ENCODE results near the gene DCBLD1.
A peak's percentile ranks its signal among the peaks of the same experiment; 100 is the strongest.
"Not testable (repeated sequence)": the region's sequence is repeated elsewhere in the genome, so short reads cannot be mapped to it uniquely, and the experiment has no call there.

DCBLD1 gene

DNA sequence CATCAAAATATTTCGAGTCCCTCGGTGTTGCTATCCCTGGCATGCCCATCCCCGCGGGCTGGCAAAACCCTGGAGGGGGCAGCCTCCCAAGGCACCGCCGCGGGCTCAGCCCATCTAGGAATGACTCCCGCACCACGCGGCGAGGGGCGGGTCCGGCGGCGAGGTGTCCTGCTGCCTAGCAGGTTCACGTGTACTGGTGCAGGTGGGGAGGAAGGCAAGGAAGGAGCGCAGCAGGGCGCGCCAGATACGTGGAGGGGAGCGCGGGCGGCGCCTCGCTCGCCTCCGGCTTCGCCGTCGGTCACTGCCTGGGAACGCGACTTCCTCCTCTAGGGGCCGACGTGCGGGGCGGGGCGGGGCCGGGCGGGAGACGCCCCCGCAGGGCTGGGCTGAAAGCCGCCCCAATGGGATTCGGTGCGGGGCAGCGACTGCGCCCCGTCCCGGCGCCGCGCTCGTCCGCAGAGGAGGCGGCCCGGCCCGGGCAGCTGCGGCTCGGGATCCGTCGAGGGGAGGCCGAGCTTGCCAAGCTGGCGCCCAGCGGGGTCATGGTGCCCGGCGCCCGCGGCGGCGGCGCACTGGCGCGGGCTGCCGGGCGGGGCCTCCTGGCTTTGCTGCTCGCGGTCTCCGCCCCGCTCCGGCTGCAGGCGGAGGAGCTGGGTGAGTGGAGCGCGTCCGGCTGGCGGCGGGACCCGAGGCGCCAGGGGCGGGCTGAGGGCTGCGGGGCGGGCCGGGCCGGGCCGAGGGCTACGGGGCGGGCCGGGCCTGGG is at the start of gene DCBLD1:
DCBLD1 (plus strand) TSS at position 435 of the 764 bp plus-strand sequence; CDS start at position 543, 108 bp downstream.
- peak; percentile 50 for DNase-seq

- no peak for DNase-seq
Observed at GRCh38 chr6:117440706-117441525, 41.6 kb upstream of the DCBLD1 start.

GRCh38 chr6:117441824-117442264 is 40.6 kb upstream of the DCBLD1 start:
- no peak for DNase-seq

DNA sequence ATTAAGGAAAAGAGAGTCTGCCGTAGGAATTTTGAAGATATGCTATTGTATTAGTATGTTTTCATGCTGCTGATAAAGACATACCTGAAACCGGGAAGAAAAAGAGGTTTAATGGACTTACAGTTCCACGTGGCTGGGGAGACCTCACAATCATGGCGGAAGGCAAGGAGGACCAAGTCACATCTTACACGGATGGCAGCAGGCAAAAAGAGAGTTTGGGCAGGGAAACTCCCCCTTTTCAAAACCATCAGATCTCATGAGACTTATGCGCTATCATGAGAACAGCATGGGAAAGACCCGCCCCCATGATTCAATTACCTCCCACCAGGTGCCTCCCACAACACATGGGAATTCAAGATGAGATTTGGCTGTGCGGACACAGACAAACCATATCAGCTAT is 40.2 kb upstream of the DCBLD1 start:
- DNase-seq: not testable (repeated sequence)

DNA sequence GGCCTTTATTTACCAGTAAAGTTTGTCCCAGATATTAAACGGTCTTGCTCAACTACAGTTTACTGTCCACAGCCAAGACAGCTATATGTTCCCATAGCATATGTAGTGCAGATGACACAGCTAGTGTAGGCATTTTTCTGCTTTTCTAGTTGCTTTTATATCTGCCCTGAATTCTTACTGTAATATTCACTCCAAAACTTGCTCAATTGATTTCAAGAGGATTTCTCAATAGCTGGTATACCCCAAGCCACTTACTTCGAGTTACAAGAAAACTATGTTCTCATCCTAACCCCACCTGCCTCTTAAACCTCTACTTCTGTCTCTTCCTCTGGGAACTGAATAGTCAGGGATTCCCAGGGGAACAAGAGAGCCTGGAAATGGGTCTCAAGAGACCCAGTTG is 37.9 kb upstream of the DCBLD1 start:
- DNase-seq: no peak

- DNase-seq: no peak
Observed at GRCh38 chr6:117446861-117447260, 35.6 kb upstream of the DCBLD1 start.

DNA sequence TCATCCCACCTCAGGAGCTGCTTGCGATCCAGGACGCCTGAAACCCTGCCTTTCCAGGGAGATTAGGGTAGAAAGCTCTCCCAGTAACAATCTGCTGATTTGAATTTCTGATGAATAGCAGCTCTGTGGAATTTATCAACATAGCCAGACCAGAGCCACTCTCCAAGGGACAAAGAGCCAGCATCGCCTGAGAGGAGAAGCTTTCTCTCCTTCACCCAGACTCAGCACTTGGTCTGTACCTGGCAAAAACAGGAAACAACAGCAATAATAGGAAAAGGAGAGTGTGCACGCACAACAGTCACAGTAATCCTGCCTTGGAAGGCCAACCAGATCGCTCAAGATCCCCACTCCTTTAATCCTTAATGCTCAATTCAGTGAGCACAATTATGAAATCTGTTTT is 34.5 kb upstream of the DCBLD1 start:
- no peak for DNase-seq

DNA sequence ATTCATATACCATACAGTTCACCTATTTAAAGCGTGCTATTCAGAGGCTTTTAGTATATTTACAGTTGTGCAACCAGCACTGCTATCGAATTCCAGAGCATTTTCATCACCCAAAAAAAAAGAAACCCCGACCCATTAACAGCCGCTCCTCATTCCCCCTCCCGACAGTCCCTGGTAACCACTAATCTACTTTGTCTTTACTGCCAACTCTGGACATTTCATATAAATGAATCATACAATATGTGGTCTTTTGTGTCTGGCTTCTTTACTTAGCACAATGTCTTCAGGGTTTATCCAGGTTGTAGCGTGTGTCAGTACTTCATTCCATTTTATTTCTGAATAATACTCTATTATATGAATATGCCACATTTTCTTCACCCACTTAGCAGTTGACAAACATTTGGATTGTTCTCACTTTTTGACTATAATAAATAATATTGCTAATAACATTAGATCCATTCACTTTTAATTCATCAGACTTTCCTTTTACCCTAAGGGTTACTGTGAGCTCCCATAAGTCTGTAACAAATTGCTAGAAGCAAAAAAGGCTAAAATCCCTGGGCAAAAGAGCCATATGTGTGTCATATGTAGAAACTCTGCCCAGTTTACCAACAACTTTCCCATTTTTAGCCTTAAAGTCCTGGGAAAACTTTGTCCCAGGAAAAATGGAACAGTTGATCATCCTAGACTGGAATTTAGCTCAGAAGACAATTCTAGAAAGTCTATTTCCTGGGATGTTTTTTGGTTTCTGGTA is 33.6 kb upstream of the DCBLD1 start:
- no peak for DNase-seq

- DNase-seq: peak; percentile 47
Observed at GRCh38 chr6:117449549-117450439, 32.7 kb upstream of the DCBLD1 start.

GRCh38 chr6:117451671-117452070 is 30.8 kb upstream of the DCBLD1 start:
- no peak for DNase-seq

DNA sequence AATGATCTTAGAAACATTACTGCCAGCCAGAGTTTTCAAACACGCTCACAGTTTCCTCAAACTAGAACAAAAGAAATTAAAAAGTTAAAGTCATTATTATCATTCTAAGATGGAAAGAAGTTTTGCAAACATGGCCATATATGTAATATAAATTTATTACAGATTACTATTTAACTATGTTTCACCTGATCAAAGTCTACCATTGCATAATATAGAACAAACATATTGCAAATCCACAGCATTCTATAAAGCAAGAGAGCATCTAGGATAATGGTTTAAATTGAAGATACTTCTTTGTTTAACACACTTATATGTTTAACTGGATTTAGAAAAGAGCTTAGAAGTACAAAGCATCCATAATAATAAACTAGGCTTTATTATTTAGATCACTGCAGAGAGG is 26.2 kb upstream of the DCBLD1 start:
- DNase-seq: no peak

GRCh38 chr6:117456998-117457397 is 25.5 kb upstream of the DCBLD1 start:
- DNase-seq: no peak

DNA sequence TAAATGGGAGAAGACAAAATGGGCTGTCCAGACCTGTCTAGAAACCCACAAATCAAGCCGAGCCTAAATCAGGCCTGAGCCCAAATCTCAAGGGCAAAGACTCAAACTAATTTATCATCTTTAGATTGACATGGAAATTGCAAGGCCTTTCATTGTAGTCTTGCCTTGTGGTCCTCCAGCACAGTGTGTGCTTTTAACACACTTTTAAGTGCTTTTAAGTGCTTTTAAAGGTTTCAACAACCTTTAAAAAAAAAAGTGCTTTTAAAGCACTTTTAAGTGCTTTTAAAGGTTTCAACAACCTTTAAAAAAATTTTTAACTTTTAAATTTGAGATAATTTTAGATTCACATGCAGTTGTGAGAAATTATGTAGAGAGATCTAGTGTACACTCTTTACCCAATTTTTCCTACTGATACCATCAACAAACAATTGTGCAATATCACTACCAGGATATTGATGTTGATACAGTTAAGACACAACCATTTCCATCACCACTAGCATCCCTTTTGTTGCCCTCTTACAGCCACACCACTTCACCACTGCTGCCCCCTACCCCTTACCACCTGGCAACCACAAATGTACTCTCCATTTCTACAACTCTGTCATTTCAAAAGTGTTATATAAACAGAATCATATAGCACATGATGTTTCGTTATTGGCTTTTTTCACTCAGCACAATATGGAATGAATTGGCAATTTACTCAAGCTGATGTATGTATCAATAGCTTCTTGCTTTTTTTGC is 23.1 kb upstream of the DCBLD1 start:
- no peak for DNase-seq

DNA sequence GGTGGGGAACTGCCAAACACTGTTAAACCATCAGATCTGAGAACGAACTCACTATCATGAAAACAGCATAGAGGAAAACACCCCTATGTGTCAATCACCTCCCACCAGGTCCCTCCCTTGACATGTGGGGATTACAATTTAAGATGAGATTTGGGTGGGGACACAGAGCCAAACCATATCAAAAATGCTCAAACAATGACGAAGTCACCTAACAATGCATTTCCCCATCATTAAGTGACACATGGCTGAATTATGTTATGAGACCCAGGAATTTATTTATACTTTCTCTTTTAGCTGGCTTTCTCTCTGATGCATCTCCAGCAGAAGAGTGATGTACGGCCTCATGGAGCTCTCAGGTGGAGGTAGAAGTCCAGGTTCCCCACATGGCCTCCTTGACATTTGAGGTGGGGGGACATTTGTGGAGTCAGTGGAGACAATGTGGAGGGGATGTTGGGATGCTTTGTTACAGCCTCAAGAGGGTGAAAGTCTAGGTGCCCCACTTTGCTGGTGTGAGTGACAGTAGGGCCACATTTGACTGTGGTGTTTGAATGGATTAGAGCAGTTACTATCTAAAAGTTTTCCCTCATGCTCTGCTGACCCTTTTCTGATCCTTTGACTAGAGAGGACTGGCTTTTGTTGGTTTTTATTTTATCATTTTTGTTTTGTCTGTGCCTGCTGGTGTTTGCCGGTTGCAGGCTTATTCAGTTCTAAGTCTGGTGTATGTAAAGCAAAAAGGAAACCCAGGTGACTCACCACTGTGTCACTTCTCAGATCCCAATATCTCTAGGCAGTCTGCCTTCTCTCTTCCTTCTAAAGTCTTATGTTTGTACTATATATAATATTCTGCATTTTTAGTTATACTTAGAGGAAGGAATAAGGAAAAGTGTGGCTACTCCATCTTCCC is 18.5 kb upstream of the DCBLD1 start:
- DNase-seq: no peak

DNA sequence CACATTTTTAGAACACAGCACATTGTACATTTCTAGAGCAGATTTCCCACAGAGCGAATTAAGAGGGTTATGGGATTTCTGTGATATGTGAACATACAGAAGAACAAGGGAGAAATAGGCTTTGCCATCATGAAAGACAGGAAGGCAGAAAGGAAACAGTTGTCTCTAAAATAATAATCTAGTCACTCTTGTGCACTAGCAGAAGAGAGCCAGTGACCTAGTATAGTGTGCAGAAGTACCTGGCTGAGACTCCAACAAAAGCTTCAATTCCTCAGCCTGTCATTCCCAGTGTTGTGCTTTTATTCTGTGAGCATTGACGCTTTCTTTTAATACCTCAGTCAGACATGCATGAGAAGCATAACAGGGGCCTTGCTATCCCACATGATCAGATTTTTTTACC is 17.8 kb upstream of the DCBLD1 start:
- DNase-seq: no peak

GRCh38 chr6:117465691-117466090 is 16.8 kb upstream of the DCBLD1 start:
- no peak for DNase-seq

DNA sequence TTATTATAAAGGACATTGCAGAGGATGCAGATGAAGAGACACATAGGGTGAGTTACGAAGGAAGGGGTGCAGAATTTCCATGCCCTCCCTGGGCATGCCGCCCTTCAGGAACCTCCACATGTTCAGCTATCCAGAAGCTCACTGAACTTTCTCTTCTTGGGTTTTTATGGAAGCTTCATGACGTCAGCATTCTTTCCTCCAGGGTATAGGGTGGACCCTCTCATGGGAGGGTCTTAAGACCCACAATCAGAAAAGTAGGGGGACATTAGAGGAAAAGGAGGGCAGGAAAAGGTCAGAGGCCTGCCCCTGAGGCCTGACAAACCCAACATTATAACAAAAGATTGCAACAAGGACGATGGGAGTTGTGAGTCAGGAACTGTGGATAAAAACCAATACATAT is 14.6 kb upstream of the DCBLD1 start:
- DNase-seq: no peak

DNA sequence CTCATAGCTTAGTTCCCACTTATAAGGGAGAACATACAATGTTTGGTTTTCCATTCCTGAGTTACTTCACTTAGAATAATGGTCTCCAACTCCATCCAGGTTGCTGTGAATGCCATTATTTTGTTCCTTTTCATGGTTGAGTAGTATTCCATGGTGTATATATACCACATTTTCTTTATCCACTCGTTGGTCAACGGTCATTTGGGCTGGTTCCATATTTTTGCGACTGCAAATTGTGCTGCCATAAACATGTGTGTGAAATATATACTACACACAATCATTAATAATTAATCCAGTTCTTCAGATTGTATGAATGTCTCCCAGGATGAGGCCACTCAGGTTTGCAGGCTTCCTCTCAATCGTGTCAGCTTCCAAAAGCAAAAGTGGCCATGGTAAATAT is 13.9 kb upstream of the DCBLD1 start:
- DNase-seq: not testable (repeated sequence)

GRCh38 chr6:117469356-117469755 is 13.1 kb upstream of the DCBLD1 start:
- no peak for DNase-seq

- no peak for DNase-seq
Observed at GRCh38 chr6:117469791-117470190, 12.7 kb upstream of the DCBLD1 start.

GRCh38 chr6:117472667-117473066 is 9.8 kb upstream of the DCBLD1 start:
- DNase-seq: no peak
